ENCODE measurements around the gene MAMLD1. TPM values are rescaled to one million over a fixed set of nuclear protein-coding genes. Genes with fewer than 3 reads are reported as not detected.

The MAMLD1 gene
- total RNA-seq, 1 experiment from 2014 or later: 0.48 TPM

DNA sequence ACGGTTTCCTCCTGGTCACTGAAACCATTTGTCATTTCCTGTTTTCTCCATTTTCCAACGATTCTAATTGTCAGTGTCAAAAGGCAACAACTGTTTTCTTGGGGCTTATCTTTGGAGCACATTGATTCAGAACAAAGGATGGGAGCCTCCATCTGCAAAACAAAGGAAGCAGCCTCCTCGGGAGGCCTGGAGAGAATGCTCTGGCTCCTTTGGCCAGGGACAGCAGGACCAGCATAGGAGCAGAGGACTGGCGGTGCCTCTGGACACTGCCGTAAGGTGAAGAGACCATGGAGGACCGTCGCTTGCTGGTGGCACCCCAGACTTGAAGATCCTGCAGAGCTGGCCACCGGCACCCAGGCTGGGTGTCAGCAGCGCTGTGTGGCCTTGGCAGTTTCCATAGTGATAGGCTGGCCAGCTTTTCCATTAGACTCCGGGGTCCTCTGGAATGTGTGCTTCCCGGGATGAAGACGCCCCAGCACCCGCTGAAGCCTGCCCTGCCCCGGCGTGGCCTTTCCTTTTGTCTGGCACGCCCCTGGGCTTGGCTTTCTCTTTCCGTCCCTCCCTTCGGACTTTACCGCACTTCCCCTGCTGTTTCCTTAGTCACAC lies 144.2 kb downstream of the MAMLD1 start:
- Histone ChIP-seq H2BK5ac (ENCODE audit: insufficient read length, low read length) (no peak overlapping the region), H3K4ac (ENCODE audit: low read depth, low read length) (no peak overlapping the region; the same call in 1 of the 2 replicates), H3K4me2 (ENCODE audit: insufficient read depth, insufficient read length, low read length) (peak overlapping the region; percentile 60), H4K5ac (ENCODE audit: insufficient read length, low read depth, low read length) (peak overlapping the region; percentile 25), H4K20me1 (ENCODE audit: control insufficient read depth, insufficient read depth, insufficient read length) (no peaks in the 10 kb centered on the region), H3T11ph (ENCODE audit: low read length) (no peak overlapping the region), H3K79me2 (ENCODE audit: insufficient read depth, low read length) (no peaks in the 10 kb centered on the region), H3K23me2 (ENCODE audit: insufficient read length, low read depth, low read length, poor library complexity, severe bottlenecking) (peaks cover 9% of the 10 kb centered on the region), H3K23ac (ENCODE audit: insufficient read length, low read depth, low read length) (no peak overlapping the region), H3K9me3 (ENCODE audit: control insufficient read depth, low read depth, low read length) (no peaks in the 10 kb centered on the region), H2AK5ac (ENCODE audit: insufficient read length, low read length) (no peak overlapping the region), H4K91ac (ENCODE audit: insufficient read length, low read depth, low read length) (no peak overlapping the region), H3K9ac (ENCODE audit: extremely low read depth, insufficient read length, low read length) (peak overlapping the region; percentile 33), H2AFZ (ENCODE audit: low read length) (no peak overlapping the region), H2BK20ac (ENCODE audit: low read depth, low read length, poor library complexity, severe bottlenecking) (no peak overlapping the region), H3K18ac (ENCODE audit: insufficient read length, low read depth, low read length) (peak overlapping the region; percentile 89), H3K79me1 (ENCODE audit: insufficient read depth, low read depth, low read length, poor library complexity, severe bottlenecking) (no peaks in the 10 kb centered on the region), H3K4me1 (ENCODE audit: insufficient read depth, low read length) (peaks cover 19% of the 10 kb centered on the region; the same call in 1 of the 2 replicates), H3K27me3 (ENCODE audit: insufficient read depth, low read length) (no peaks in the 10 kb centered on the region), H2BK12ac (ENCODE audit: insufficient read length, low read depth, low read length) (no peak overlapping the region), H2BK120ac (ENCODE audit: low read depth, low read length, poor library complexity, severe bottlenecking) (no peak overlapping the region), H3K56ac (ENCODE audit: insufficient read length, low read depth, low read length) (no peak overlapping the region), H3K14ac (ENCODE audit: insufficient read depth, low read length) (peak overlapping the region; percentile 83; the same call in 1 of the 2 replicates), H3K27ac (ENCODE audit: insufficient read length, low read depth, low read length) (peak overlapping the region; percentile 95), H4K8ac (replicated peaks; ENCODE audit: insufficient read length, low read depth, low read length) (no peak overlapping the region), H2BK15ac (ENCODE audit: low read depth, low read length) (no peak overlapping the region)
- H3K4me3 Mint-ChIP-seq: peak overlapping the region; percentile 41 to 73
- WGBS (ENCODE audit: extremely low coverage, insufficient read length, low lambda C conversion rate): no CpG with 5 or more reads among the region's 19 CpGs
- H3K4me1 Mint-ChIP-seq: peaks cover 42 to 47% of the 10 kb centered on the region in 2 experiments
- H3K9me3 Mint-ChIP-seq: peaks cover 57 to 69% of the 10 kb centered on the region in 2 experiments
- H3K36me3 Mint-ChIP-seq (ENCODE audit: insufficient read depth in 1 of 3, low read depth in 3 of 3): peaks cover 0 to 3% (median 0%) of the 10 kb centered on the region in 3 experiments; a peak in 2 of 7 replicates
- no peaks in the 10 kb centered on the region; the same call in 1 of the 2 replicates for H3K27me3 Mint-ChIP-seq (ENCODE audit: low read depth)
- H3K27ac Mint-ChIP-seq: peak overlapping the region; percentile 91 to 99 (median 92)
- DNase-seq: peak; percentile 78
- TF ChIP-seq, protein P1, sequence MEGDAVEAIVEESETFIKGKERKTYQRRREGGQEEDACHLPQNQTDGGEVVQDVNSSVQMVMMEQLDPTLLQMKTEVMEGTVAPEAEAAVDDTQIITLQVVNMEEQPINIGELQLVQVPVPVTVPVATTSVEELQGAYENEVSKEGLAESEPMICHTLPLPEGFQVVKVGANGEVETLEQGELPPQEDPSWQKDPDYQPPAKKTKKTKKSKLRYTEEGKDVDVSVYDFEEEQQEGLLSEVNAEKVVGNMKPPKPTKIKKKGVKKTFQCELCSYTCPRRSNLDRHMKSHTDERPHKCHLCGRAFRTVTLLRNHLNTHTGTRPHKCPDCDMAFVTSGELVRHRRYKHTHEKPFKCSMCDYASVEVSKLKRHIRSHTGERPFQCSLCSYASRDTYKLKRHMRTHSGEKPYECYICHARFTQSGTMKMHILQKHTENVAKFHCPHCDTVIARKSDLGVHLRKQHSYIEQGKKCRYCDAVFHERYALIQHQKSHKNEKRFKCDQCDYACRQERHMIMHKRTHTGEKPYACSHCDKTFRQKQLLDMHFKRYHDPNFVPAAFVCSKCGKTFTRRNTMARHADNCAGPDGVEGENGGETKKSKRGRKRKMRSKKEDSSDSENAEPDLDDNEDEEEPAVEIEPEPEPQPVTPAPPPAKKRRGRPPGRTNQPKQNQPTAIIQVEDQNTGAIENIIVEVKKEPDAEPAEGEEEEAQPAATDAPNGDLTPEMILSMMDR (conservative IDR thresholded peaks at IDR 0.05): no peak
